Cerebellar cortex (tissue), 1 donor: Measurements from ENCODE around the gene IFIT3.
"Not testable (repeated sequence)": the region's sequence is repeated elsewhere in the genome, so short reads cannot be mapped to it uniquely, and the experiment has no call there.

ENCODE experiments used
- DNase-seq: peaks from one replicate; pipeline ENCODE4 v3.0.0-alpha.2; 2015; ENCODE audit warnings: low spot score

Gene IFIT3

GRCh38 chr10:89304446-89304845, 23.4 kb upstream of the IFIT3 start:
- DNase-seq, result no peak

- no peak for DNase-seq
Measured at GRCh38 chr10:89304925-89305324, 22.9 kb upstream of the IFIT3 start.

- no peak for DNase-seq
Measured at GRCh38 chr10:89305766-89306433, 21.9 kb upstream of the IFIT3 start.

- DNase-seq, result no peak
Measured at GRCh38 chr10:89306434-89307268, 21.1 kb upstream of the IFIT3 start.

GRCh38 chr10:89307269-89307577, 20.6 kb upstream of the IFIT3 start:
- no peak for DNase-seq

- DNase-seq, result no peak
Measured at GRCh38 chr10:89308266-89308665, 19.5 kb upstream of the IFIT3 start.

- DNase-seq, result no peak
Measured at GRCh38 chr10:89308736-89309135, 19.1 kb upstream of the IFIT3 start.

GRCh38 chr10:89309156-89310055, 18.4 kb upstream of the IFIT3 start:
- no peak for DNase-seq

- no peak for DNase-seq
Measured at GRCh38 chr10:89310056-89310893, 17.5 kb upstream of the IFIT3 start.

- no peak for DNase-seq
Measured at GRCh38 chr10:89312973-89313372, 14.8 kb upstream of the IFIT3 start.

GRCh38 chr10:89314676-89315075, 13.1 kb upstream of the IFIT3 start:
- DNase-seq, result no peak

- DNase-seq, result not testable (repeated sequence)
Measured at GRCh38 chr10:89318047-89318446, 9.8 kb upstream of the IFIT3 start.

GRCh38 chr10:89325081-89325480, 2.7 kb upstream of the IFIT3 start:
- not testable (repeated sequence) for DNase-seq

- not testable (repeated sequence) for DNase-seq
Measured at GRCh38 chr10:89325856-89326255, 1.9 kb upstream of the IFIT3 start.

- DNase-seq, result no peak
Measured at GRCh38 chr10:89329151-89329550, 1.4 kb downstream of the IFIT3 start.

GRCh38 chr10:89330014-89330413, 2.2 kb downstream of the IFIT3 start:
- peak; percentile 39 for DNase-seq

- no peak for DNase-seq
Measured at GRCh38 chr10:89330537-89331212, 2.9 kb downstream of the IFIT3 start.

GRCh38 chr10:89331487-89332122, 3.8 kb downstream of the IFIT3 start:
- DNase-seq, result not testable (repeated sequence)

- DNase-seq, result no peak
Measured at GRCh38 chr10:89332123-89332633, 4.4 kb downstream of the IFIT3 start.

GRCh38 chr10:89335226-89335625, 7.4 kb downstream of the IFIT3 start:
- DNase-seq, result no peak
